Non-pigmented ciliary epithelial cell (primary cell): ENCODE measurements around the gene MYO9A.

Experiments used
- DNase-seq: peaks from one replicate; pipeline ENCODE4 v3.0.0-alpha.2; 2010; ENCODE audit warnings: low read depth

Gene MYO9A, protein sequence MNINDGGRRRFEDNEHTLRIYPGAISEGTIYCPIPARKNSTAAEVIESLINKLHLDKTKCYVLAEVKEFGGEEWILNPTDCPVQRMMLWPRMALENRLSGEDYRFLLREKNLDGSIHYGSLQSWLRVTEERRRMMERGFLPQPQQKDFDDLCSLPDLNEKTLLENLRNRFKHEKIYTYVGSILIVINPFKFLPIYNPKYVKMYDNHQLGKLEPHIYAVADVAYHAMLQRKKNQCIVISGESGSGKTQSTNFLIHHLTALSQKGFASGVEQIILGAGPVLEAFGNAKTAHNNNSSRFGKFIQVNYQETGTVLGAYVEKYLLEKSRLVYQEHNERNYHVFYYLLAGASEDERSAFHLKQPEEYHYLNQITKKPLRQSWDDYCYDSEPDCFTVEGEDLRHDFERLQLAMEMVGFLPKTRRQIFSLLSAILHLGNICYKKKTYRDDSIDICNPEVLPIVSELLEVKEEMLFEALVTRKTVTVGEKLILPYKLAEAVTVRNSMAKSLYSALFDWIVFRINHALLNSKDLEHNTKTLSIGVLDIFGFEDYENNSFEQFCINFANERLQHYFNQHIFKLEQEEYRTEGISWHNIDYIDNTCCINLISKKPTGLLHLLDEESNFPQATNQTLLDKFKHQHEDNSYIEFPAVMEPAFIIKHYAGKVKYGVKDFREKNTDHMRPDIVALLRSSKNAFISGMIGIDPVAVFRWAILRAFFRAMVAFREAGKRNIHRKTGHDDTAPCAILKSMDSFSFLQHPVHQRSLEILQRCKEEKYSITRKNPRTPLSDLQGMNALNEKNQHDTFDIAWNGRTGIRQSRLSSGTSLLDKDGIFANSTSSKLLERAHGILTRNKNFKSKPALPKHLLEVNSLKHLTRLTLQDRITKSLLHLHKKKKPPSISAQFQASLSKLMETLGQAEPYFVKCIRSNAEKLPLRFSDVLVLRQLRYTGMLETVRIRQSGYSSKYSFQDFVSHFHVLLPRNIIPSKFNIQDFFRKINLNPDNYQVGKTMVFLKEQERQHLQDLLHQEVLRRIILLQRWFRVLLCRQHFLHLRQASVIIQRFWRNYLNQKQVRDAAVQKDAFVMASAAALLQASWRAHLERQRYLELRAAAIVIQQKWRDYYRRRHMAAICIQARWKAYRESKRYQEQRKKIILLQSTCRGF (N-terminal part only)

DNA sequence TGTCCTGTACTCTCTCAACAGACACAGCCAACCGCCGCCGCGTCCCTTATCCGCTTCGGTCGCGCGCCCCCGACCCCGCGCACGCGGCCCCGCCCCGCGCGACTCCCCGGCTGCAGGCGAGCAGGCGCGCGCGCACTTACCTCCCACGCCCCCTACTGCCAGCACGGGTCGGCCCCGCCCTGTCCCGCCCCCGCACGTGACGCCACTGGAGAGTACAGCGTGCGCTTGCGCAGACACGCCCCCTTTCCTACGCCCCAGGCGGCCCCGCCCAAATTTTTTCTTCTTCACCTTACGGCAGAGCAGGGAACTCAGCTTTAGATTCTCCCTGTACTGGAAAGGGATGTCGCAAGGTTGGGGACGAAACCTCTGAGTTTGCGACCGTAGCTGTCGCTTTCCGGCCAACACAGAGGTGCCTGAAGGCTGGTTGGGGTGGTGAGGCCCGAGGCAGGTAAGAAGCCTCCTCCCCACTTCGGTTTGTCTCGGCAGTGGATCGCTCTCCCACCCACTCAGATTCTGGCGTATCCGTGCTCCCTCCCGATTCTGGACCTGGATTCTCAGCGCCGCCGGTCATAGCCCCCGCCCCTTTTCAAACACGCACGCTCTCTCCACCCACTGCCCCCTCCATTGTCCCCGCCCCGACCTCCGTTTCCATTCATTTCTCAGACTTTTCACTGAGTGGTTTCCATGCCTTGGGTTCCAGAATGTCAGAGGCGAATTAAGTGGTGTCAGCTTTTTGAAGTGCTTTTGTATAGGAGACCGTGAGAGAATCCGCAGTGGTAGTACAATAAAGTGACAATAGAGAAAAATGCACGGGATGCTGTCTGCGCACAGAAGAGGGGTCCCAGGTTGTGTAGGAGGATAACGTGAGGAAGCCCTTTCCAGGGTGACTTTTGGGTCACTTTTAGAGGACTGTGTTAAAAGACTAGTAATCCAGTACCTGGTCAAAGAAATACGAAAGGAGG, at the start of gene MYO9A, which contains the start of gene SENP8:
MYO9A (minus strand) TSS at position 134 of the 962 bp plus-strand sequence. CDS start 71,587 bp downstream, outside the sequence.
SENP8 (plus strand) TSS at position 387 of the 962 bp plus-strand sequence. CDS start 21,221 bp downstream, outside the sequence.
- peak; percentile 87 for DNase-seq

DNA sequence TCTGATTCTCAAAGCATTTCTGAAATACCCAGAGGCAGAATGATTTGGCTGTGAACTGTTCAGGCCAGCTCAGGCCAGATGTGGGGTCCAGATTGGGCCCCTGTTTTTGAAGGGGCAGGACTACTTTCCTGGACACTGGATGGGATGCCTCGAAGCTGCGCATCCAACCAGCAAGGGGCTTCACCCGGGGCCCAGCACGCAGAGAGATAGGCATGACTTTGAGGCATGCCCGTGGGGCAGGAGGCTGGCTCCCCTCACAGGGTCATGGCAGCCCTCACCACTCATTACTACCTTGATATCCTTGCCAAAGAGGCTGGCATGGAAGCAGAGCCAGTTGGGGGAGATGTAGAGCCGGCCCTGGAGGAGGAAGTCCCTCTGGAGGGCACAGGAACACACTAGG, 49.5 kb upstream of the MYO9A start:
- no peak for DNase-seq

DNA sequence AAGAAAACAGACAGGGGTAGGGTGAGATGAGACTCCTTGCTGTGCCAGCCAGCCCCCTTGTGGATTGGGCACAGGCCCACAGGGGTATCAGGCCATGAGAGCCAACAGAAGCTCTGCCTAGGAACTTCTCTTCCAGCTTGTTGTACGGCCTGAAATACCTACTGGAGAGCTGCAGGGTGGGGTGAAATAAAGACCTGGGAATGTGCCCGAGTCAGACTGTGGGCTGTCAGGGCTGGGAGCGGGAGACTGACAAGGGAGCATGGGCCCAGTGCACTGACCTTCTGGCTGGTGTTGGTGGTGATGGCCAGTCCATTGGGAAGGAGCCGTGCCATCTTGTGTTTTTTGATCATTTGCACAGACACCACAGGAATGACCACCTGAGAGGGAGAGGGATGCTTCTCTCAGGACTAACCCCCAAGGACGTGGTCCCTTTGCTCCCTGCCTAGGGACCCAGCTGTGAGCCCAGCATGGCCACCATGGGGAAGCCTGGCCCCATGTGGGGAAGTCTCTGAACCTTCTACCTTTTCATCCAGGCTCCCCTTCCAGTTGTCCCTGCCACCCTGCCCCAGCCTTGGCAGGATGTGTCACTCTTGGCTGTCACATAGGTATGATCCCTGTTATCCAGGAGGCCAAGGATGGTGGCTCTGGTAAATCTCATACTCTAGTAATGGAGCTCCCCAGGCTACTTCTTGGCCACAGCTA, 48.9 kb upstream of the MYO9A start:
- DNase-seq, result no peak

DNA sequence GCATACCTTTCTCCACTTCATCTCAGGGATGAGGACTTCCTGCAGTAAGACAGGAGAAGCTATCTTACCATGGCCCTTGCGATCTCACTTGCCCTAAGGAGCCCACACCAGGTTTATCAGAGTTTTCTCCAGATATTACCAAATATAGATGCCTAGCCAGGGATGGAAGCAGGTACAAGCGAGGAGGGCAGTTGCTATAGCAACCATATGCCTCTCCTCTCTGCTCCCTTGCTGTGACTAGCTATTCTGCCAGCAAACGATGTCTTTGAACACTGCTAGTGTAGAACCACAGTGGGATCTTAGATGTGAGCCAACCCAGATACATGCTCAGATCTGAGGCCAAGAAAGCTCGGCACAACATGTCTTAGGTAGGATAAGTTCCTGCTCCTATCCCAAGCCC, 45.8 kb upstream of the MYO9A start:
- no peak for DNase-seq

DNA sequence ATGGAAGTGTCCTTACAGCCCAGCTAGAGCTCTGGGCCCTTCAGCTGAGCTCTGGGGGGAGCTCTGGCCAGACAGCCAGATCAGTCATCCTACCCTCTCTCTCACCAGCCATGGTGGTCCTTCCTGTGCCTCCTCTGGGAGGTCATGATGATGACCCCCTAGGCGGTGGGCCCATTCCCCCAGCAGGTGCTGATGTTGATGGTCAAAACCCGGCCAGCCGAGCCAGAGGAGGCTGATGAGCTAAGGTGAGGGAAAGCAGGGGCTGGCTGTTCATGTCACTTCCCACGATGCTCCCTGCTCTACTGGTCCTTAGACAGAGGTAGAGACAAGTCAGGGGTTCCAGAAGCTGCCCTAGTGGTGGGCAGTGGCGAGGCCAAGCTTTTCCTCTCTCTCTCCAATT, 44.6 kb upstream of the MYO9A start:
- no peak for DNase-seq

DNA sequence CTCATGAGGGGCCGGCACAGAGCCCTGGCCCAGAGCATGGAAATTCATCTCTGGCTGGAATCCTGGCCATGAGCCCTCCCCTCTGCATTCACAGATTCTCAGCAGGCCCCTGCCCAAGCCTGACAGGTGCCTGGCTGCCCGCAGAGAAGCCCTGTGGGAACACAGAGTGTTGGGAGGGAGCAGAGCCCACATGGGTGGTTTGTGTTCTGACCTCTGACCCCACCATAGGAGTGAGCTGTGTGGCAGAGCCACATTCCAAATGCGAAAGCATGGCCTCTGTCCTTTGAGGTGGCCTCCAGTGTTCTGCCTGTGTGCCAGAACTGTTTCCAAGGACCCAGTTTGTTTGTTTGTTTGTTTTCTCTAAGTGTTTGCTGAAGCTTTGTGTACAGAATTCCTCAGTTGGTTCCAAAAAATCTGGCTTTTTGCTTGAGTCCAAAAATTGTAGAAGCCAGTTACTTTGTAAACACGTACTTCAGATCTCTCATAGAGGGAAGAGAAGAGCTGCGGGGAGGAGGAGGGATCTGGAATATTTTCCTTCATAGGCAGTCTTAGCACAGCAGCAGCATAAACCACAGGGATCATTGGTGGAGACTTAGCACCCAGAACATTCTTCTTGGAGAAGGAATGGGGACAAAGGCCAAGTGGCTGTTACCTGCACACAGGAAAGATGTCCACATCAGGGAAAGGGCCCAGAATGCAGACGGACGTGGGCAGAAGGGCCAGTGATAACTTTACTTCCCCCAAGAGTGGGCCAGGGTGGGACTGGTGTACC, 43.6 kb upstream of the MYO9A start:
- no peak for DNase-seq

DNA sequence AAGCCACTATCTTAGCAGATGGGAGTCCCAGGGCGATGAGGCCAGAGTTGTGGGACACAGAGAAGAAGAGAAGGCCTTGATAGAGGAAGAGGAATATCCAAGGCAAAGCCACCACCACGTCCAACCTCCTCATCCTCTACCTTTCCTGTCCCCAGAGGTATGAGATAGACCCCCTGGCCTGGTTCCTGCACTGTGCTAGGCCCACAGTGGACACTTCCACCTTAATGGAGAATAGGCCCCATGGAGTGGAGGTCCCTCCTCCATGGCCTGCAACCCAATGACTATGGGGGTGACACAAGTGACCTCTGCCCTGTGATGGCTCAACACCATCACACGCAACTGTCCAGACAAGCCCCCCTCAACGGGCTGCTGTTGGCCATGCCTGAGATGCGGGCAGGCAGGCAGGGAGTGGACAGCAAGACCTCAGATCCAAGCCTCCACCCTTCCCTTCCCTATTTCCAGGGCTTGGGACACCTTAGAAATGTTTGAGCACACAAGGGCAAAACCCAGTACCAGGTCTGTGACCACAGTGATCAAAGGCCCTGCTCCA, 42.8 kb upstream of the MYO9A start:
- no peak for DNase-seq

DNA sequence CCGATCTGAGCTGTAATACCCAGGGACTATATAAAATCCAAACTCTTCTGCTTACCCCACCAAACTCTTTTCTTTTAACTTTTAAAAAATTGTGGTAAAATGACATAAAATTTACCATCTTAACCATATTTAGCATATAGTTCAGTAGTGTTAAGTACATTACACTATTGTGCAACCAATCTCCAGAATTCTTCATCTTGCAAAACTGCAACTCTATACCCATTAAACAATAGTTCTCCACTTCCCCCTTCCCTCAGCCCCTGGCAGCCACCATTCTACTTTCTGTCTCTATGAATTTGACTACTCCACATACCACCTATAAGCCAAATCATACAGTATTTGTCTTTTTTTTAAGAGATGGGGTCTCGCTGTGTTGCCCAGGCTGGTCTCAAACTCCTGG, 39.0 kb upstream of the MYO9A start:
- DNase-seq, result no peak

DNA sequence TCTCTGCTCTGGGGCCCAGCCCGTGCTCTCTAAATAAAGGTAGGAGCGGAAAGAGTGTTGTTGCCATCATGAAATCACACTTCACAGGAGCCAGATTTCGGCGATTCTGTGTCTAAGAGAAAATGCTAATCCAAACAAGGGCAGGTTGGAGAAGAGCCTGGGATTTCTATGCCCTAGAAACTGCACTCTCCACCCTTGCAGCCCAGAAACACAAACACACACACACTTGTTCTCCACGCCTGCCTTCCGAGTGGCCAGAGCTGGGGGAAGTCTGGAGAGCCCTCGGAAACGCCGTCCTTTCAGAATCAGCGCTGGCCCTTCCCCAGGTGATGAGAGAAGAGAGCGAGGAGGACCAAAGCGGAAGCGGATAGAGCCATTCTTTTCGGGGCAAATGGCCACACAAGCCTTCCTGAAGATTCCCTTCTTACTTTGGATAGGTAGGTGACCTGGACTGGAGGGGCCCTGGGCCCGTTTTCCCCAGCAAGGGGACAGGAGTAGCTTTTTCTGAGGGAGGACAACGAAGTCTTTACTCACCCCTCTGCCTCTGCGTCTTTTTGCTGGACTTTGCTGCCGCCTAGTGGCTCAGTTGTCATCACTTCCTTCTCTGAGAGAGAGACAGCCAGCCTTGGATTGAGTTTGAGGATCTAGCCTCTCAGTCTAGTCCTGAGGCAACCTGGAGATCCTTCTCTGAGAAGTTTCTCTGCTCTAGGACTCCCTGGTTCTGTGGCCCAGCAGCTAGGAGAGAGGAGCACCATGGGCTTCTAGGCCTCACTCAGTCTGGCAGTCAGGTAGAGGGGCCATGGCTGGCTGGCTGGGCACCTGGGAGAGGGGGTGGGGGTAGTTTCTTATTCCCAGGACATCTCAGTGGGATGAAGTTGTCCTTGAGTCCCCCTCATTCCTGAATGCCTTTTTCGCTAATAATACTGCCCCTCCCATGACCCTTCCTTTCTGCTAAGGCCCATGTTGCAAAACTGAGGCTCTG, 38.0 kb upstream of the MYO9A start:
- DNase-seq, result peak; percentile 42

DNA sequence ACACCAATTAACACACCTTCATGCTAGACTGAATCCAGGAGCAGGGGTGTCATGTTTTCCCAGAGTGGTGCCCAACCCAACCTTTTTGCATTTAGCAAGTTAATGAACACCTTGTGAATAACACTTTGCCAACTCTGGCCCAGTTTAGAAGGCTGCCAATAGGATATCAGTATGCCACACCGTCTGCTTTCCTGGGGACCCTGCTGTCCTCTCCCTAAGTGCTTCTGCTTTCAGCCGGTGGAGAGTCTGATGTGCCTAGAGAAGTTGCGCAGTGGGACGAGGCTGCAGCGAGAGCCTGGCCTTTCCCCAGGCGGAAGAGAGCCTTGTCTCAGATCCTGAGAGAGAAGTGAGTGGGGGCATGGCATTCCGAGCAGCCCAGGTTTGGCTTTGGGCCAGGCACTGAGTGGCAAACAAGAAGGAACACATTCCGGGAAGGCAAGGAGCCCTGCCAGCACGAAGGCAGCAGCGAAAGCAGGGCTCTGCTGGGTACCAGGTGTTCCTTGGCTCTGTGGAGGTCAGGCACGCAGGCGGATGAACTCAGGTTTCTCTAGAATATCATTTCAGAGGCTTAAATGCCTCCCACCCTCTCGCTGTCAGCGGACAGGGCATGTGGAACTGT, 37.2 kb upstream of the MYO9A start:
- DNase-seq, result no peak

DNA sequence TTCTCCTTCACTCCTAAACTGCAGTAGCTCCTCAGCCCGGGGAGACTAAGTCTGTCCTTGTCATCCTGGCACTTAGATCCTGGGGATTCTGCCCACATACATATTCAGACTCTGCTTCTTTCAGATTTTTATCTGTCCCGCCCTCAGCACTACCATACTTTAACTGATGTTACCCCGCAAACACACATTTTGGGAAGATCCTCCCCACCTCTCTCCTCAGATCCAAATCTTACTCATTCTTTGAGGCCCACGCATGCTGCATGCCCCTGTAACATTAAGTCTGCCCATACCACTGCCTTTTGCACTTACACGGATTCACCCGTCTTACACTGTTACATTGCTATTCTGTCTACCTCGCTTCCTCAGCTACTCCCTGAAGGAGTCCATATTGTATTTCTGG, 36.4 kb upstream of the MYO9A start:
- DNase-seq, result no peak

DNA sequence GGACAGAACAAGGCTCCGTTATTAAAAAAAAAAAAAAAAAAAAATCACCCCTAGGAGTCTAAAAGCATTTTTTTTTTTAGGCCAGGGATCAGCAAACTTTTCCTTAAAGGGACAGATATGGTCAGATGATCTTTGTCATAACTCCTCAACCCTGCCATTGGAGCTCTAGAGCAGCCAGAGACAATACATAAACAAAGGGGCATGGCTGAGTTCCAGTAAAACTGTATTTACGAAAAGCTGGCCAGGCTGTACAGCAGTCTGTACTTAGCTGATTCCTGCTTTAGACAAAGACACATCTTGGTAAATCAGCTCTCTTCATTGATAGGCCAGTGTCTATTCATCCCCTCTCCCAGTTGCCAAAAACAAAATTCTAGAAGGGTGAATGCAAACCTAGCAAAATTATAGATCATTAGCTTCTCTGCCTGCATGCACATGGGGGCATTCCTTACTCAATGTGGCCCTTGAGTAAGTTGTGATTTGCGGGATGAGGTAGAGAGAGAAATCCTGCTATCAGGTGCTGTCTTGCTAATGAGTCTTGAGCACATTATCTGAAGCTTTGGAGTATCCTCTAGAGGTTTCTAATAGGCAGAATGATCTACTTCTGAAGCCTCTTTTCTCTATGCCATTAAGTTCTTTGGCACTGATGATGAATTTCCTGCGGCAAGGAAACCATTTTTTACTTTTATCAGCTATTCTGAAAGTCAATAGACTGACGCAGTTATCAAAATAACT, 35.5 kb upstream of the MYO9A start:
- DNase-seq, result no peak

DNA sequence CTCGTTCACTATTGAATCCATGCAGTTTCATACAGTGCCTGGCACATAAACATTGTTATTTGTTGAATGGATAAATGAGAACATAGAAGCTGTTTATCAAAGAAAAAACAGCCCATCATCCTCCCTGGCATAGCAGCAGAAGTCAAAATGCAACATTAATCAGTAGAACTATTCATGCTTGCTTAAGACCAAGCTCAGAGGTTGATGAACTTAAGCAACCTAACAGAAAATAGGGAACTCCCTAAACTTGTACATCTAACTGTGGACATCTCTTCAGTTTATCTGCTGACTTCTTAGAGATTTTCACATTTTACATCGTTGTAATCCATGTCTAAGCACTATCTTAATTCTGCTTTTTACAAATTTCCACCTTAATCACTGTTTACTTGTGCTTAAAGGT, 29.5 kb upstream of the MYO9A start:
- no peak for DNase-seq

DNA sequence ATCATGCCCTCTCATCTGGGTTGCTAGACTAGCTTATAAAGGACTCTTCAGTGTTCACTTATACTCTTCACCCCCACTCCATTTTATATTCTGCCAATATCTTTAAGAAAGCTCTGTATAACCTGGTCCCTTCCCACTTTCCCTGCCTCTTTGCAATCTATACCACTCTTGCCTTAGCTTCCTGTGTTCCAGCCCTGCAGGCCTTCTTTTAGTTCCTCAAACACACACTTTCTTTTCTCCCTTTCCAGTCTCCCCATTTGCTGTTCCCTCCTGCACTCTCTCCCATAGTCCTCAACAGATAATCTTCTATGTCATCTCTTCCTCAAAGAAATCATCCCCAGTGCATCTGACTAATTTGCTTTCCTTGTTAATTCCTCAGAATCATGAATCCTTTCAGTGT, 29.0 kb upstream of the MYO9A start:
- no peak for DNase-seq

DNA sequence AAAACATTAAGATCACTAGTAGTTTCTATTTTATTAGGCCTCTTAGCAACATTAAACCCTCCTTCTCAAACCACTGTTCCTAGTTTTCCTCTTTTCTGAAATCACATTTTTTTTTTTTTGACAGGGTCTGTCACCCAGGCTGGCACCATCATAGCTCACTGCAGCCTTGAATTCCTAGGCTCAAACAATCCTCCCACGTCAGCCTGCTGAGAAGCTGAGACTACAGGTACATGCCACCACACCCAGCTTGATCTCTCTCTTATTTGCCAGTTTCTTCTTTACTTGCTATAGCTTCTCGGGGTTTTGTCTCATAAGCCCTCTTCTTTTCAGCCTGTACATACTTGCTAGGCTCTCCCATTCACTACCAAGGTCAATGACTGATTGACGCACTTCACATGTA, 28.3 kb upstream of the MYO9A start:
- DNase-seq, result no peak

DNA sequence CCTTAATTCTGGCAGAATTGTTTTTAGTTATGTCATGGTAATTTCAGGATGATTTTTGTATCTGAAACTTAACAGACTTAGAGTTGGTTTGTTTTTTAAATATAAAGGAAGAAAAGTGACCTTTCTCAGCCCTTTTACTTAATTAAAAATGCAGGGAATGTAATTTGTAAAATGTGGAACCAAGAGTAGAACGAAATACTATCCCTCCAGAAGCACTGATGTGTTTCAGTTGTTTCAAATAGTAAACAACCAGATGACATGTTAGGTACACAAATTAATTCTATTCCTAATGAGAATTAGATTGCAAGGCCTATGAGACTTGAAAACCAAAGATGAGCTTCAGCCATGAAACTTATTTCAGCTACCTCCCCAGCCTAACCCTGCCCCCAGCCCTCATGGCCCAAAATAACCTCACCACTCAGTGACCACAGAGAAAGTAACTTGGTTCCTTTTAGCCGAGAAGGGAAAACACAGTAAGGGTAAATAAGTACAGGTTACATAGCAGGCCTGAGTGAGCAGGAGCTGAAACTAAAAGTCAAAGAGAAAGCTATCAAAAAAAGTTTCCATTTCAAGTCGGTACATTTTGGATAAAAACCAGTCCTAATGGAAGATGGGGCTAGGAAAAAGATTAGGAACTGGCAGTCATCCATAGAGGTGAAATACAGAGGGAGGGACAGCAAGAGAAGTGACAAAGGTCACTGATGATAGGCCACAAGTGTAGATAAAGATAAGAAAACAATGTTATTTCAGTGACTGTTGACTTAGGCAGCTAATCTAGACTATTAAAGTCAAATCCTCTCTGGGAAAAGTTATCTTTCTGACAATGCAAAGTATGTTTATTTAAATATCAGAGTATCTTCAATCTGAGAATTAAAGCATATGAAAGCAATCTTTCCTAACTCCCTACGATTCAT, 23.5 kb upstream of the MYO9A start:
- DNase-seq, result no peak
